Stimulated activated CD8-positive, alpha-beta memory T cell treated with anti-CD3 and anti-CD28 coated beads, Interleukin-7, amount 100 ng/mL, for 4 hours (primary cell): ENCODE measurements around the gene HTRA1.

Experiments
- DNase-seq, 2 donors: peaks; one replicate each; pipeline ENCODE4 v3.0.0-alpha.2; 2020; ENCODE audit warnings: low read depth in 2 of 2

The HTRA1 gene

GRCh38 chr10:122515588-122516231, 54.4 kb downstream of the HTRA1 start:
- peak; percentile 43 to 54 for DNase-seq

- DNase-seq: no peak
These were observed 55.4 kb downstream of the HTRA1 start for GRCh38 chr10:122516734-122517133.

- no peak for DNase-seq
These were observed 57.8 kb downstream of the HTRA1 start for GRCh38 chr10:122519144-122519543.

- no peak for DNase-seq
These were observed 58.5 kb downstream of the HTRA1 start for GRCh38 chr10:122519873-122520272.

- no peak for DNase-seq
These were observed 59.7 kb downstream of the HTRA1 start for GRCh38 chr10:122521011-122521410.

GRCh38 chr10:122524811-122525210, 63.5 kb downstream of the HTRA1 start:
- DNase-seq: no peak

- no peak for DNase-seq
These were observed 64.4 kb downstream of the HTRA1 start for GRCh38 chr10:122525788-122526187.

GRCh38 chr10:122526892-122527291, 65.5 kb downstream of the HTRA1 start:
- no peak for DNase-seq

GRCh38 chr10:122530177-122530576, 68.8 kb downstream of the HTRA1 start:
- DNase-seq: no peak

- no peak for DNase-seq
These were observed 69.9 kb downstream of the HTRA1 start for GRCh38 chr10:122531261-122531660.

- no peak for DNase-seq
These were observed 70.6 kb downstream of the HTRA1 start for GRCh38 chr10:122531939-122532338.

GRCh38 chr10:122532601-122533296, 71.4 kb downstream of the HTRA1 start:
- no peak for DNase-seq

GRCh38 chr10:122537545-122537944, 76.2 kb downstream of the HTRA1 start:
- DNase-seq: no peak

GRCh38 chr10:122541541-122542002, 80.2 kb downstream of the HTRA1 start:
- no peak for DNase-seq

- DNase-seq: no peak
These were observed 82.5 kb downstream of the HTRA1 start for GRCh38 chr10:122543676-122544445.

- DNase-seq: no peak
These were observed 83.1 kb downstream of the HTRA1 start for GRCh38 chr10:122544493-122544892.

- no peak for DNase-seq
These were observed 84.9 kb downstream of the HTRA1 start for GRCh38 chr10:122546242-122546641.

GRCh38 chr10:122548407-122549085, 87.2 kb downstream of the HTRA1 start:
- DNase-seq: no peak

GRCh38 chr10:122549636-122550035, 88.3 kb downstream of the HTRA1 start:
- no peak for DNase-seq

GRCh38 chr10:122550427-122550826, 89.1 kb downstream of the HTRA1 start:
- no peak for DNase-seq

GRCh38 chr10:122550983-122551382, 89.6 kb downstream of the HTRA1 start:
- no peak for DNase-seq

- DNase-seq: peak; percentile 15 to 17
These were observed 90.1 kb downstream of the HTRA1 start for GRCh38 chr10:122551450-122551849.
